SK-N-SH treated with all-trans-retinoic acid at 6 μM for 48 hours (cell line): Measurements from ENCODE around the gene NDRG4.

Experiments
- ATAC-seq: fragments of 200-7000 bp; cut with Tn5 transposase; 3 replicates; pipeline ENCODE4 v1.9.1; 2020; ENCODE audit warnings: mild to moderate bottlenecking, moderate library complexity
- ARNTL ChIP-seq: fragments of 450-650 bp; formaldehyde crosslinking; IDR thresholded peaks from 2 replicates; pipeline ENCODE4 v1.5.0; 2020; ENCODE audit warnings: low read depth, mild to moderate bottlenecking, moderate library complexity, borderline replicate concordance
- CREB5 ChIP-seq: fragments of 250-450 bp; sonication (Bioruptor Pico); IDR thresholded peaks from 2 replicates; pipeline ENCODE4 v1.5.1; 2020; ENCODE audit warnings: low read depth, mild to moderate bottlenecking, moderate library complexity
- CSDC2 ChIP-seq: fragments of 250-450 bp; sonication (Bioruptor Pico); IDR thresholded peaks from 2 replicates; pipeline ENCODE4 v1.5.0; 2020; ENCODE audit warnings: mild to moderate bottlenecking, moderate library complexity
- ESRRG ChIP-seq: fragments of 250-450 bp; sonication (Bioruptor Pico); IDR thresholded peaks from 2 replicates; pipeline ENCODE4 v1.6.1; 2021; ENCODE audit warnings: mild to moderate bottlenecking
- GLIS3 ChIP-seq: fragments of 250-450 bp; sonication (Bioruptor Pico); IDR thresholded peaks from 2 replicates; pipeline ENCODE4 v1.5.0; 2020; ENCODE audit warnings: mild to moderate bottlenecking, moderate library complexity
- ISL1 ChIP-seq: fragments of 250-450 bp; sonication (Bioruptor Pico); IDR thresholded peaks from 2 replicates; pipeline ENCODE4 v2.1.2; 2022; ENCODE audit warnings: mild to moderate bottlenecking, moderate library complexity
- PATZ1 ChIP-seq: fragments of 250-450 bp; sonication (Bioruptor Pico); IDR thresholded peaks from 2 replicates; pipeline ENCODE4 v1.8.0; 2020; ENCODE audit warnings: mild to moderate bottlenecking, moderate library complexity, borderline replicate concordance
- PPARA ChIP-seq: fragments of 250-450 bp; sonication (Bioruptor Pico); IDR thresholded peaks from 2 replicates; pipeline ENCODE4 v1.5.0; 2020; ENCODE audit warnings: mild to moderate bottlenecking, borderline replicate concordance
- RARB ChIP-seq: fragments of 250-450 bp; sonication (Bioruptor Pico); IDR thresholded peaks from 2 replicates; pipeline ENCODE4 v1.8.0; 2021; ENCODE audit warnings: mild to moderate bottlenecking, moderate library complexity
- SNAI2 ChIP-seq: fragments of 250-450 bp; sonication (Bioruptor Pico); IDR thresholded peaks from 2 replicates; pipeline ENCODE4 v1.5.0; 2020; ENCODE audit warnings: mild to moderate bottlenecking, moderate library complexity
- TCF4 ChIP-seq: fragments of 250-450 bp; sonication (Bioruptor Pico); IDR thresholded peaks from 2 replicates; pipeline ENCODE4 v1.8.0; 2021; ENCODE audit warnings: mild to moderate bottlenecking, moderate library complexity, borderline replicate concordance
- TSHZ2 ChIP-seq: fragments of 250-450 bp; sonication (Bioruptor Pico); IDR thresholded peaks from 2 replicates; pipeline ENCODE4 v1.5.0; 2020; ENCODE audit warnings: mild to moderate bottlenecking, moderate library complexity
- ZC3H10 ChIP-seq: fragments of 250-450 bp; sonication (Bioruptor Pico); IDR thresholded peaks from 2 replicates; pipeline ENCODE4 v1.5.1; 2021; ENCODE audit warnings: mild to moderate bottlenecking, moderate library complexity
- ZFP3 ChIP-seq: fragments of 250-450 bp; sonication (Bioruptor Pico); IDR thresholded peaks from 2 replicates; pipeline ENCODE4 v1.5.0; 2020; ENCODE audit warnings: mild to moderate bottlenecking, moderate library complexity
- ZFP30 ChIP-seq: fragments of 450-650 bp; formaldehyde crosslinking; IDR thresholded peaks from 2 replicates; pipeline ENCODE4 v1.5.0; 2022; ENCODE audit warnings: mild to moderate bottlenecking, moderate library complexity
- ZNF565 ChIP-seq: fragments of 450-650 bp; formaldehyde crosslinking; conservative IDR thresholded peaks from 2 replicates; pipeline ENCODE4 v1.5.0; 2020; ENCODE audit warnings: low read depth, mild to moderate bottlenecking, moderate library complexity
- ZNF70 ChIP-seq: fragments of 450-650 bp; formaldehyde crosslinking; IDR thresholded peaks from 2 replicates; pipeline ENCODE4 v1.5.0; 2020; ENCODE audit warnings: mild to moderate bottlenecking, moderate library complexity
- ZNF8 ChIP-seq: fragments of 450-650 bp; formaldehyde crosslinking; IDR thresholded peaks from 2 replicates; pipeline ENCODE4 v1.5.0; 2020; ENCODE audit warnings: mild to moderate bottlenecking, moderate library complexity
- TF ChIP-seq, protein P1 (sequence below): fragments of 250-450 bp; sonication (Bioruptor Pico); IDR thresholded peaks from 2 replicates; pipeline ENCODE4 v1.8.0; 2021; ENCODE audit warnings: low read depth, mild to moderate bottlenecking, moderate library complexity, borderline replicate concordance
- TF ChIP-seq, protein P2 (sequence below): fragments of 250-450 bp; sonication (Bioruptor Pico); IDR thresholded peaks from 2 replicates; pipeline ENCODE4 v1.5.1; 2021; ENCODE audit warnings: mild to moderate bottlenecking, moderate library complexity

NDRG4 gene

DNA sequence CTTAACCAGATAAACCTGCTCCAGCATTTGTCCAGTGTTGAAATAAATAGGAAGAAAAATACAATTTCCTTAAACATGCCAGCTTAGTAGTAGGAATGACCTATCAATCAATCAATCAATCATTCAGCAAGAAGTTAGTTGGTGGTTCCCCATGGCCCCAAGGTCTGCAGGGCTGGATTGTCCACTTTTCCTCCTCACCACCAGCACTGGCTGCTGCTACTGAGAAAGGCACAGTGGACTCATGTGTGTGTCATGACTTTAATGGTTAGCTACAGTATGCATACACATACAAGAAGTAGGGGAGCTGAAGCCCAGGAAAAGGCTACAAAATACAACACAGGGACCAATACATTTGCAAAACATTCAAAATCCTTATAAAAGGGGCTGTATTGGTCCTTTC, 19.8 kb downstream of the NDRG4 start:
- no peak for TF ChIP-seq CSDC2 (CRISPR knock-in tag)
- no peak for TF ChIP-seq ZFP30 (CRISPR knock-in tag)
- TF ChIP-seq ZNF8 (CRISPR knock-in tag), result no peak
- TF ChIP-seq ZNF565 (CRISPR knock-in tag), result no peak
- TF ChIP-seq, protein P1, sequence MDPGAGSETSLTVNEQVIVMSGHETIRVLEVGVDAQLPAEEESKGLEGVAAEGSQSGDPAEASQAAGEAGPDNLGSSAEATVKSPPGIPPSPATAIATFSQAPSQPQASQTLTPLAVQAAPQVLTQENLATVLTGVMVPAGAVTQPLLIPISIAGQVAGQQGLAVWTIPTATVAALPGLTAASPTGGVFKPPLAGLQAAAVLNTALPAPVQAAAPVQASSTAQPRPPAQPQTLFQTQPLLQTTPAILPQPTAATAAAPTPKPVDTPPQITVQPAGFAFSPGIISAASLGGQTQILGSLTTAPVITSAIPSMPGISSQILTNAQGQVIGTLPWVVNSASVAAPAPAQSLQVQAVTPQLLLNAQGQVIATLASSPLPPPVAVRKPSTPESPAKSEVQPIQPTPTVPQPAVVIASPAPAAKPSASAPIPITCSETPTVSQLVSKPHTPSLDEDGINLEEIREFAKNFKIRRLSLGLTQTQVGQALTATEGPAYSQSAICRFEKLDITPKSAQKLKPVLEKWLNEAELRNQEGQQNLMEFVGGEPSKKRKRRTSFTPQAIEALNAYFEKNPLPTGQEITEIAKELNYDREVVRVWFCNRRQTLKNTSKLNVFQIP (CRISPR knock-in tag), result no peak
- TF ChIP-seq, protein P2, sequence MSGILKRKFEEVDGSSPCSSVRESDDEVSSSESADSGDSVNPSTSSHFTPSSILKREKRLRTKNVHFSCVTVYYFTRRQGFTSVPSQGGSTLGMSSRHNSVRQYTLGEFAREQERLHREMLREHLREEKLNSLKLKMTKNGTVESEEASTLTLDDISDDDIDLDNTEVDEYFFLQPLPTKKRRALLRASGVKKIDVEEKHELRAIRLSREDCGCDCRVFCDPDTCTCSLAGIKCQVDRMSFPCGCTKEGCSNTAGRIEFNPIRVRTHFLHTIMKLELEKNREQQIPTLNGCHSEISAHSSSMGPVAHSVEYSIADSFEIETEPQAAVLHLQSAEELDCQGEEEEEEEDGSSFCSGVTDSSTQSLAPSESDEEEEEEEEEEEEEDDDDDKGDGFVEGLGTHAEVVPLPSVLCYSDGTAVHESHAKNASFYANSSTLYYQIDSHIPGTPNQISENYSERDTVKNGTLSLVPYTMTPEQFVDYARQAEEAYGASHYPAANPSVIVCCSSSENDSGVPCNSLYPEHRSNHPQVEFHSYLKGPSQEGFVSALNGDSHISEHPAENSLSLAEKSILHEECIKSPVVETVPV (CRISPR knock-in tag), result no peak
- no peak for TF ChIP-seq TCF4
- TF ChIP-seq CREB5 (CRISPR knock-in tag), result no peak
- no peak for TF ChIP-seq ISL1
- TF ChIP-seq PATZ1 (CRISPR knock-in tag), result no peak
- no peak for TF ChIP-seq SNAI2 (CRISPR knock-in tag)
- TF ChIP-seq TSHZ2 (CRISPR knock-in tag), result no peak
- TF ChIP-seq ESRRG, result no peak
- TF ChIP-seq RARB (CRISPR knock-in tag), result no peak
- no peak for TF ChIP-seq ZC3H10
- TF ChIP-seq GLIS3 (CRISPR knock-in tag), result no peak
- no peak for ATAC-seq

- no peak for TF ChIP-seq ARNTL (CRISPR knock-in tag)
- no peak for TF ChIP-seq ZNF70 (CRISPR knock-in tag)
- TF ChIP-seq TCF4, result no peak
- no peak for TF ChIP-seq ZNF565 (CRISPR knock-in tag)
- TF ChIP-seq, protein P1 (CRISPR knock-in tag), result no peak
- no peak for TF ChIP-seq TSHZ2 (CRISPR knock-in tag)
- TF ChIP-seq ZC3H10, result no peak
- TF ChIP-seq ZNF8 (CRISPR knock-in tag), result no peak
- TF ChIP-seq, protein P2 (CRISPR knock-in tag), result no peak
- no peak for TF ChIP-seq PPARA (CRISPR knock-in tag)
- TF ChIP-seq ZFP3 (CRISPR knock-in tag), result no peak
- TF ChIP-seq ESRRG, result no peak
- peak; percentile 59; the same call in 1 of the 3 replicates for ATAC-seq
Measured at GRCh38 chr16:58530179-58530578, 30.2 kb downstream of the NDRG4 start.
